HG02678 (cell line): ENCODE results near the gene NFAM1.

Experiments used
- ATAC-seq: cut with Tn5 transposase; IDR thresholded peaks from one replicate; pipeline ENCODE4 v1.9.1; 2021; ENCODE audit warnings: mild to moderate bottlenecking, moderate library complexity; ENCODE audit not compliant: unreplicated experiment

NFAM1 gene

GRCh38 chr22:42363892-42364291 lies 68.3 kb downstream of the NFAM1 start:
- ATAC-seq: no peak

- ATAC-seq: no peak
Observed at GRCh38 chr22:42361523-42361922, 70.7 kb downstream of the NFAM1 start.

GRCh38 chr22:42360348-42360747 lies 71.9 kb downstream of the NFAM1 start:
- no peak for ATAC-seq

- ATAC-seq: no peak
Observed at GRCh38 chr22:42358643-42359558, 73.3 kb downstream of the NFAM1 start.

GRCh38 chr22:42357634-42358296 lies 74.4 kb downstream of the NFAM1 start:
- no peak for ATAC-seq

GRCh38 chr22:42357221-42357620 lies 75.0 kb downstream of the NFAM1 start:
- no peak for ATAC-seq

GRCh38 chr22:42356533-42356932 lies 75.7 kb downstream of the NFAM1 start:
- ATAC-seq: no peak

GRCh38 chr22:42353883-42354727 lies 78.1 kb downstream of the NFAM1 start:
- ATAC-seq: no peak

- ATAC-seq: no peak
Observed at GRCh38 chr22:42350373-42350772, 81.8 kb downstream of the NFAM1 start.

- ATAC-seq: no peak
Observed at GRCh38 chr22:42347281-42347824, 84.8 kb downstream of the NFAM1 start.

GRCh38 chr22:42346722-42347121 lies 85.5 kb downstream of the NFAM1 start:
- no peak for ATAC-seq

GRCh38 chr22:42345458-42345857 lies 86.7 kb downstream of the NFAM1 start:
- ATAC-seq: no peak

- no peak for ATAC-seq
Observed at GRCh38 chr22:42344361-42344905, 87.8 kb downstream of the NFAM1 start.

GRCh38 chr22:42343531-42344081 lies 88.6 kb downstream of the NFAM1 start:
- no peak for ATAC-seq

GRCh38 chr22:42343121-42343454 lies 89.1 kb downstream of the NFAM1 start:
- ATAC-seq: no peak

- no peak for ATAC-seq
Observed at GRCh38 chr22:42342426-42343120, 89.6 kb downstream of the NFAM1 start.

- no peak for ATAC-seq
Observed at GRCh38 chr22:42341779-42342178, 90.4 kb downstream of the NFAM1 start.

- ATAC-seq: no peak
Observed at GRCh38 chr22:42340829-42341383, 91.3 kb downstream of the NFAM1 start.

- no peak for ATAC-seq
Observed at GRCh38 chr22:42340150-42340549, 92.1 kb downstream of the NFAM1 start.

- no peak for ATAC-seq
Observed at GRCh38 chr22:42338479-42338878, 93.7 kb downstream of the NFAM1 start.
